Kidney (tissue), 22 donors: ENCODE data around the gene SLC13A5. TPM values are rescaled to one million over a fixed set of nuclear protein-coding genes. Genes with fewer than 3 reads are reported as not detected.

ENCODE experiments used
- DNase-seq, 5 donors: peaks; one replicate each; pipeline ENCODE4 v3.0.0-alpha.2; 2013 to 2020
- FAIRE-seq: peaks from 2 replicates; lab custom pipeline; 2012; peaks lifted over from hg19 to GRCh38; lab: Jason Lieb, UNC
- H3K27ac ChIP-seq, 2 donors: one replicate each; pipeline ENCODE4 v1.7.0; 2013; ENCODE audit warnings: low read depth in 2 of 2, low read length in 2 of 2, inconsistent platforms in 1 of 2
- H3K27me3 ChIP-seq: one replicate; pipeline ENCODE4 v1.7.1; 2013; ENCODE audit warnings: low read length, inconsistent platforms; ENCODE audit not compliant: control insufficient read depth, insufficient read depth
- H3K36me3 ChIP-seq, 3 donors: one replicate each; pipeline versions ENCODE4 v1.7.0 to v1.7.1; 2013; ENCODE audit warnings: low read length in 3 of 3, control low read depth in 1 of 3, inconsistent platforms in 1 of 3; ENCODE audit not compliant: insufficient read depth in 3 of 3, control insufficient read depth in 2 of 3
- H3K4me1 ChIP-seq, 3 donors: one replicate each; pipeline versions ENCODE4 v1.7.0 to v1.7.1; 2013; ENCODE audit warnings: low read length in 3 of 3, inconsistent platforms in 1 of 3, low read depth in 1 of 3; ENCODE audit not compliant: control insufficient read depth in 2 of 3, insufficient read depth in 2 of 3
- H3K4me3 ChIP-seq, 3 donors: one replicate each; pipeline versions ENCODE4 v1.7.0 to v1.8.1; 2013; ENCODE audit warnings: low read length in 3 of 3, control low read depth in 1 of 3, inconsistent platforms in 1 of 3
- H3K9ac ChIP-seq, 3 donors: one replicate each; pipeline versions ENCODE4 v1.7.0 to v1.7.1; 2013; ENCODE audit warnings: low read length in 3 of 3, control low read depth in 1 of 3, inconsistent platforms in 1 of 3
- H3K9me3 ChIP-seq, 3 donors: one replicate each; pipeline versions ENCODE4 v1.7.0 to v1.7.1; 2013; ENCODE audit warnings: low read length in 3 of 3, control low read depth in 1 of 3, inconsistent platforms in 1 of 3; ENCODE audit not compliant: control insufficient read depth in 2 of 3, insufficient read depth in 1 of 3
- intact Hi-C: fragments of 100-400 bp; cut with DNase I; formaldehyde crosslinking; loops from one replicate; pipeline ENCODE4 v1.11.1; 2022
- long read RNA-seq, 10 donors: library from polyadenylated mRNA in 1 of 10; unstranded in 1 of 10; transcript quantifications; one replicate each; pipeline ENCODE4 v2.0.0 and lab custom pipeline, GENCODE V29; 2021 to 2026
- polyA plus RNA-seq: library from polyadenylated mRNA; stranded (reverse); fragments of 350-450 nt; fragmentation: Illumina TruSeq; extraction: RNeasy Lipid Tissue Mini Kit (QIAGEN cat#74804); gene quantifications from one replicate; pipeline ENCODE4 v1.2.3, GENCODE V29; 2014; ENCODE audit warnings: low read depth, low replicate concordance; ENCODE audit not compliant: insufficient read depth
- total RNA-seq: library from RNA; stranded (reverse); fragmentation: NEBNext Ultra II Directional; extraction: Animal tissue kit (Norgen Biotek cat#: 25700); gene quantifications from one replicate; pipeline ENCODE4 v1.2.1, GENCODE V29; 2021
- TF ChIP-seq, protein P1 (sequence below): IDR thresholded peaks from 3 replicates; pipeline ENCODE4 v1.5.1; 2012; ENCODE audit warnings: mild to moderate bottlenecking, moderate library complexity, borderline replicate concordance; ENCODE audit not compliant: insufficient read depth; ENCODE audit errors: extremely low read depth
- donor health status: control.
- donor health status: control.
- donor health status: control.
- donor health status: control.
- donor health status: control.
- donor health status: DM: yes; HTN: yes; CAD: no.
- donor health status: Normal renal cell carcinoma (clear cell type).

The SLC13A5 gene
- total RNA-seq = not detected
- not detected for polyA plus RNA-seq
- long read RNA-seq, donor 1, full-length matches to known transcripts = 3 of 3 reads
- long read RNA-seq, donor 1, partial matches to known transcripts = 0 of 3 reads
- long read RNA-seq, donor 1, other reads (novel, unspliced or antisense) = 0 of 3 reads
- long read RNA-seq, donor 2, full-length matches to known transcripts = 3 of 3 reads
- long read RNA-seq, donor 2, partial matches to known transcripts = 0 of 3 reads
- long read RNA-seq, donor 2, other reads (novel, unspliced or antisense) = 0 of 3 reads
- long read RNA-seq, donor 3, full-length matches to known transcripts = 5 of 5 reads
- long read RNA-seq, donor 3, partial matches to known transcripts = 0 of 5 reads
- long read RNA-seq, donor 3, other reads (novel, unspliced or antisense) = 0 of 5 reads
- long read RNA-seq, donor 4, full-length matches to known transcripts = 2 of 2 reads
- long read RNA-seq, donor 4, partial matches to known transcripts = 0 of 2 reads
- long read RNA-seq, donor 4, other reads (novel, unspliced or antisense) = 0 of 2 reads
- long read RNA-seq, donor 5 = 0 reads
- long read RNA-seq, donor 6 = 0 reads
- long read RNA-seq, donor 7 = 0 reads
- long read RNA-seq, donor 8, full-length matches to known transcripts = 2 of 2 reads
- long read RNA-seq, donor 8, partial matches to known transcripts = 0 of 2 reads
- long read RNA-seq, donor 8, other reads (novel, unspliced or antisense) = 0 of 2 reads
- long read RNA-seq, donor 9, full-length matches to known transcripts = 2 of 2 reads
- long read RNA-seq, donor 9, partial matches to known transcripts = 0 of 2 reads
- long read RNA-seq, donor 9, other reads (novel, unspliced or antisense) = 0 of 2 reads
- long read RNA-seq, donor 10, full-length matches to known transcripts = 5 of 5 reads
- long read RNA-seq, donor 10, partial matches to known transcripts = 0 of 5 reads
- long read RNA-seq, donor 10, other reads (novel, unspliced or antisense) = 0 of 5 reads

DNA sequence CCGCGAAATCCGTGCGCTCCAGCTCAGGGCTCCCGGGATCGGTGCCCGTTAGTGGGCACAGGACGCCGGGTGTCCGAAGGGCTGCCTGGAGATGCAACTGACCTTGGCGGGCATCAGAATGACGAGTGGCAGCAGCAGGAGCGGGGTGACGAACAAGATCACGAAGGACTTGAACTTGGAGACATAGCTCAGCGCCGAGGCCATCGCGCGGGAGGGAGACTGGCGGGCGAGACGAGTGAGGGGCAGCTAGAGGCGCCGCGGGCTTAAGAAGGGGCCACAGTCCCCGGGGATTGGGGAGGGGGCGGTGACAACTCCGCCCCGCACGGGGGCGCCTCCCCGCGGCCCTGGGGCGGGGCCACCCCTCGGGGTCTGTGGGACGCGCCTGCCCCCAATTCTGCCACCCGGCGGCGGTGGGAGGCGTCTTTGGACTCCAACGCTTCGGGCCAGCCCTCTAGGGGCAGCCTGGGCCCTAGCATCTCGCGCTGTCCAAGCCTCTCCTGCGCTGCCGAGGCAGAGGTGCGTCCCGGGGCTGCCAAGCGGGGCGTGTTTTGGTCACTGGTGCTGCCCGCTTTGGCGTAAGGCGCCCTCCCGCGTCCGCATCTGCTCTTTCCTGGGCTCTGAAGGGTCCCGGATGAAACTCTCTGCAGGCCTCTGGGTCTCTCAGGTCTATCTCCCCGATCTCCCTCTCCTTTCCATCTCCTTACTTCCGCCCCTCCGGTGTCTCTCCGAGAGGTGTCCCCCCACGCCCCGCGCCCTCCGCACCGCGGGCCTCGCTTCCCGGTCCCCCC is at the start of gene SLC13A5:
SLC13A5 (minus strand) TSS at position 240 of the 788 bp plus-strand sequence; CDS start at position 204, 36 bp downstream.
- intact Hi-C loops = no loop called here
- Histone ChIP-seq H3K27me3 (peaks cover 6% of the 10 kb centered on the region), H3K9me3 (no peaks in the 10 kb centered on the region), H3K36me3 (no peaks in the 10 kb centered on the region), H3K9ac (no peak within 1 kb of the TSS), H3K4me3 (no peak within 1 kb of the TSS), H3K27ac (no peak within 1 kb of the TSS), H3K4me1 (no peaks in the 10 kb centered on the region)
- peak in 4 of 5 donors; percentile 57 to 72 (median 62) for DNase-seq
- TF ChIP-seq, protein P1, sequence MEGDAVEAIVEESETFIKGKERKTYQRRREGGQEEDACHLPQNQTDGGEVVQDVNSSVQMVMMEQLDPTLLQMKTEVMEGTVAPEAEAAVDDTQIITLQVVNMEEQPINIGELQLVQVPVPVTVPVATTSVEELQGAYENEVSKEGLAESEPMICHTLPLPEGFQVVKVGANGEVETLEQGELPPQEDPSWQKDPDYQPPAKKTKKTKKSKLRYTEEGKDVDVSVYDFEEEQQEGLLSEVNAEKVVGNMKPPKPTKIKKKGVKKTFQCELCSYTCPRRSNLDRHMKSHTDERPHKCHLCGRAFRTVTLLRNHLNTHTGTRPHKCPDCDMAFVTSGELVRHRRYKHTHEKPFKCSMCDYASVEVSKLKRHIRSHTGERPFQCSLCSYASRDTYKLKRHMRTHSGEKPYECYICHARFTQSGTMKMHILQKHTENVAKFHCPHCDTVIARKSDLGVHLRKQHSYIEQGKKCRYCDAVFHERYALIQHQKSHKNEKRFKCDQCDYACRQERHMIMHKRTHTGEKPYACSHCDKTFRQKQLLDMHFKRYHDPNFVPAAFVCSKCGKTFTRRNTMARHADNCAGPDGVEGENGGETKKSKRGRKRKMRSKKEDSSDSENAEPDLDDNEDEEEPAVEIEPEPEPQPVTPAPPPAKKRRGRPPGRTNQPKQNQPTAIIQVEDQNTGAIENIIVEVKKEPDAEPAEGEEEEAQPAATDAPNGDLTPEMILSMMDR = no peak
- no peak for FAIRE-seq

DNA sequence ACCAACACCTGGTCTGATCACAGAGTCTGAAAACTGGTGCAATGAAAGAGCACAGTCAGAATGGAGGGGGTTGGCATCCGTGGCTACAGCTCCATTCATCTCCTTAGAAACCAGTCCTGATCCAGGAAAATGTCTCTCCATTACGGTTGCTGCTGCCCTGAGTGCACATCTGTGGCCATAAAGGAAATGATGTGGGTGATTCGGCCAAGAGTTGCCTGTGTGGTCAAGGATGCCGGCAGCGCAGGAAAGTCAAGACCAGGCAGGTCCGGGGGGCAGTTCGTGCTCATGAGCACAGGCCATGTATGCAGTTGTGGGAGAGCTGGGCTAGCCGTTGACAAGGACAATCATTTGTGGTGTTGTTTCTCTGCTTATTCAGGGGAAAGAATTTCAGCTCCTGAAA is 48.6 kb upstream of the SLC13A5 start:
- Histone ChIP-seq H3K9me3 (no peaks in the 10 kb centered on the region), H3K36me3 (peaks cover 0 to 5% (median 0%) of the 10 kb centered on the region in 3 donors), H3K9ac (no peak overlapping the region), H3K27ac (no peak overlapping the region), H3K4me3 (no peak overlapping the region), H3K27me3 (no peaks in the 10 kb centered on the region), H3K4me1 (peaks cover 0 to 6% (median 0%) of the 10 kb centered on the region in 3 donors)
- no peak for FAIRE-seq
- TF ChIP-seq, protein P1 = no peak
- no peak for DNase-seq
- intact Hi-C loops = no loop called here

DNA sequence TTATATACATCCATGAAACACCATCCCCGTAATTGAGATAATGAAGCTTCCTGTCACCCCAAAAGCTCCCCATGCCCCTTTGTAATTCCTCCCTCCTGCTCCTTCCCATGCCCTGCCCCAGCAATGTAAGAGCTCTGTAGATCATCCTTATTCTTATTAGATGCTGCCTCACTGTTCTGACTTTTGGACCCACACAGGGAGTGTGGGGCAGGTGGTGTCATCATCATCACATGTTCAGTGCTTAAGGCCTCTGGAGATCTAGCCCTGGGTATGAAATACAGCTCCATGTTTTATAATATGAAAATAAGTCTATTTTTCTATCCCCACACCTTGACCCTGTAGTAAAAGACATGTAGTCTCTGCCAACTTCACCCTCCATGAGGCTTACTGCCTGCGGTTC is 44.6 kb upstream of the SLC13A5 start:
- intact Hi-C loops = no loop called here
- H3K9me3 ChIP-seq = no peaks in the 10 kb centered on the region
- H3K4me1 ChIP-seq = peaks cover 0 to 16% (median 0%) of the 10 kb centered on the region in 3 donors
- H3K36me3 ChIP-seq = no peaks in the 10 kb centered on the region
- no peaks in the 10 kb centered on the region for H3K27me3 ChIP-seq
- H3K4me3 ChIP-seq = no peak overlapping the region
- no peak for FAIRE-seq
- TF ChIP-seq, protein P1 = no peak
- DNase-seq = no peak
- no peak overlapping the region for H3K9ac ChIP-seq
- no peak overlapping the region for H3K27ac ChIP-seq
